GM19372 (cell line): ENCODE measurements around the gene STIP1.

Experiments
- ATAC-seq: cut with Tn5 transposase; IDR thresholded peaks from one replicate; pipeline ENCODE4 v1.9.1; 2021; ENCODE audit warnings: mild to moderate bottlenecking, low read depth, moderate library complexity; ENCODE audit not compliant: unreplicated experiment

The STIP1 gene

GRCh38 chr11:64220271-64220670, 34.3 kb downstream of the STIP1 start:
- ATAC-seq: no peak

GRCh38 chr11:64220798-64221197, 34.8 kb downstream of the STIP1 start:
- ATAC-seq: no peak

GRCh38 chr11:64222651-64223000, 36.7 kb downstream of the STIP1 start:
- no peak for ATAC-seq

GRCh38 chr11:64223001-64223651, 37.2 kb downstream of the STIP1 start:
- ATAC-seq: no peak

- no peak for ATAC-seq
Observed at GRCh38 chr11:64224151-64224890, 38.4 kb downstream of the STIP1 start.

- no peak for ATAC-seq
Observed at GRCh38 chr11:64224891-64225607, 39.1 kb downstream of the STIP1 start.

GRCh38 chr11:64225608-64226506, 39.9 kb downstream of the STIP1 start, which contains the start of the genes NUDT22 and TRPT1:
TSS of gene NUDT22 (plus strand) at chr11:64226274. CDS start at chr11:64226653, 379 bp downstream.
TSS of gene TRPT1 (minus strand) at chr11:64226186. CDS start at chr11:64225860, 326 bp downstream.
- peak; percentile 41 for ATAC-seq

- no peak for ATAC-seq
Observed at GRCh38 chr11:64226507-64227051, 40.6 kb downstream of the STIP1 start.

GRCh38 chr11:64227405-64227956, 41.5 kb downstream of the STIP1 start:
- no peak for ATAC-seq

GRCh38 chr11:64229090-64229743, 43.2 kb downstream of the STIP1 start:
- ATAC-seq: no peak

GRCh38 chr11:64229744-64230170, 43.8 kb downstream of the STIP1 start:
- no peak for ATAC-seq

- ATAC-seq: peak; percentile 50
Observed at GRCh38 chr11:64230171-64230984, 44.4 kb downstream of the STIP1 start, which contains the start of gene DNAJC4. TSS of gene DNAJC4 (plus strand) at chr11:64230548. CDS start at chr11:64230855, 307 bp downstream.

- ATAC-seq: no peak
Observed at GRCh38 chr11:64230985-64231365, 45.0 kb downstream of the STIP1 start.

- no peak for ATAC-seq
Observed at GRCh38 chr11:64231546-64231945, 45.6 kb downstream of the STIP1 start.

GRCh38 chr11:64232182-64232966, 46.4 kb downstream of the STIP1 start:
- no peak for ATAC-seq

- no peak for ATAC-seq
Observed at GRCh38 chr11:64232967-64233315, 47.0 kb downstream of the STIP1 start.

- peak; percentile 37 for ATAC-seq
Observed at GRCh38 chr11:64233913-64234586, 48.1 kb downstream of the STIP1 start, which contains the start of gene VEGFB. TSS of gene VEGFB (plus strand) at chr11:64234584. CDS start at chr11:64234834, 250 bp downstream.
